HG02588 (cell line): Measurements from ENCODE around the gene PLAAT4.
"Not testable (repeated sequence)": the region's sequence is repeated elsewhere in the genome, so short reads cannot be mapped to it uniquely, and the experiment has no call there.

Experiments
- ATAC-seq: cut with Tn5 transposase; IDR thresholded peaks from one replicate; pipeline ENCODE4 v1.9.1; 2021; ENCODE audit warnings: mild to moderate bottlenecking, moderate library complexity; ENCODE audit not compliant: unreplicated experiment

The PLAAT4 gene

GRCh38 chr11:63537293-63538101 is 889 bp downstream of the PLAAT4 start:
- no peak for ATAC-seq

DNA sequence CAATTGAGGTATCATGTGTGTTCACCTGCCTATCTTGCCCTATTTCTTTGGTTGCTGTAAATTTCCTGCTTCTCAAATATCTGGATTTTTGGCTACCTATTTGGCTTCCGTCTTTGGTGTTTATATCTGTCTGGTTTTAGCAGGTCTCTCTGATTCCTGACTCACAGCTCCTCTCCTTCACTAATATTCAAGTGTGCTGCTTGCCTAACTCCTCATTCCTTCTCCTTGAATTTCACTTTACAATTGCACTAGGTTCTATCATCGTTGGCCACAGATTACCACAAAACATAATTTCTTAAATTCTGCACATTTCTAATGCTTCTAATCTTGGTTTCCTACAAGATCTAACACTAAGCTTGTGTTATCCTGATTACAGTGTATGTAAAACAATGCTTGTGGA is 5.9 kb downstream of the PLAAT4 start:
- ATAC-seq: not testable (repeated sequence)

DNA sequence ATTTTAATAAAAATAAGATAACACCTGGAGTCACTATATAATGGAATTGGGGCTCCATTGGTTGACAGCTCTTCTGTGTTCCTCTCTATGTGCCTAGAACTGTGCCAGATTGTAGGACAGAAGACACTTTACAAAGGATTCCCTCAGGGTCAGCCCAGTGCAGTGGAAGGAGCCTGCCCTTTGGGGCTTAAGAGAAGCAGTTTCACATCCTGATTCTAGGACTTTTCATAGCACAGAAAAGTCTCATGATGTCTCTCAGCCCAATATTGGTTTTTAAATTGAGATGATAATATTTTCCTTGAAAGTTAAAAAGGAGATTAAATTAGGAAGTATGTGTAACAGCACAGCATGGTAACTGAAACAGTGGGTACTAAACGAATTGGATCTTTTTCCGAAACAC is 7.1 kb downstream of the PLAAT4 start:
- no peak for ATAC-seq

DNA sequence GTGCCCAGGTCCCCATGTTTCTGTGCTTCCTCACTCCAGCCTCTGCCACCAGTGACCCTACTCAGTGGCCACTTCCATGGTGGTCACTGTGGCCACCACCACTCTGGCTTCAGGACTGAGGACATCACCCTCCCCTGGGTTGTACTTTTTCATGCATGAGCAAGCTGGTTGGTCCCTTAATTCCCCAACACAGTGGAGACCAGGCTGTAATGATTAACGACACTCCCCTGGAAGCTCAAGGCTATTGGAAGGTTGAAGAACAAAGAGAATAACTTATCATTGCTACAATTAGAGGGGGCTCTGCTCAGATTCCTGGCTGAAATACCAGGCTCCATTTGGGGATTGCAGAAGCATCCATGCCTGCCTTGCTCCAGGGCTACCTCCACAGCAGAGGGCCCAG is 10.5 kb downstream of the PLAAT4 start:
- no peak for ATAC-seq

DNA sequence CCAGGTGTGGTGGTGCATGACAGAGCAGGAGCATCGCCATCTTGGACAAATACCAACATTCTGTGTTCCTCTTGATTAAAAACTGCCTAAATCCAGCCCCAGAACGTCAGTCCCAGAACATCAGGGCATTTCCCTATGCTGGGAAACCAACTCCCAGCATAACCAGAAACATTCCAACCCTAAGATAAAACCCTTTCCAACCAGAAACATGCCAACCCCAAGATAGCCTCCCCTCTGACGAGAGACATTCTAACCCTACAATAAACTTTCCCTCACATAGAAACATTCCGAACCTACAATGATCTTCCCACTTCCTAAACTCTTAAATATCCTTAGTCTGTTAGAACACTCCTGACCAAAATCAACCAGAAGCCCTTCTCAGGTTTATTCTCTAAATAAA is 11.6 kb downstream of the PLAAT4 start:
- no peak for ATAC-seq

DNA sequence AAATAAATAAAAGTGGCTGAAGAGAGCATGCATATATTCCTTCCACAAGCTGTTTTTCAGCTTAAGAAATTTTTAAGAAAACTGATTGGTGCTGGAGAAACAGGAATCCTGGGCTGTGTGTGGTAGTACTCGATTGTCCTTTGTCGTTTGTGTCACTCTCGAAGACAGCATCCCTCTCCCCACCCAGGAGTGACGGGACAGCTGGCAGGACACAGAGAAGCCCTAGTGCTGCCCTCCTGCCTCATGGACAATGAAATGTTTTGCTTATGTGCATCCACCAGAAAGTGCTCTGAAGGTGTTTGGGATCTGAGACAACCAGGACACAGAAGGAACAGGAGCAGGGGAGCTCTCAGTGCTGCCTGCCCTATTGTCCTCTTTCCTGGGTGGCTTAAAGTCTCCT is 12.8 kb downstream of the PLAAT4 start:
- ATAC-seq: no peak

GRCh38 chr11:63550156-63550700 is 13.6 kb downstream of the PLAAT4 start:
- ATAC-seq: not testable (repeated sequence)

- no peak for ATAC-seq
These were observed 14.7 kb downstream of the PLAAT4 start for GRCh38 chr11:63551091-63551888.

- ATAC-seq: no peak
These were observed 15.3 kb downstream of the PLAAT4 start for GRCh38 chr11:63551889-63552266.

- ATAC-seq: no peak
These were observed 16.3 kb downstream of the PLAAT4 start for GRCh38 chr11:63552921-63553320.

DNA sequence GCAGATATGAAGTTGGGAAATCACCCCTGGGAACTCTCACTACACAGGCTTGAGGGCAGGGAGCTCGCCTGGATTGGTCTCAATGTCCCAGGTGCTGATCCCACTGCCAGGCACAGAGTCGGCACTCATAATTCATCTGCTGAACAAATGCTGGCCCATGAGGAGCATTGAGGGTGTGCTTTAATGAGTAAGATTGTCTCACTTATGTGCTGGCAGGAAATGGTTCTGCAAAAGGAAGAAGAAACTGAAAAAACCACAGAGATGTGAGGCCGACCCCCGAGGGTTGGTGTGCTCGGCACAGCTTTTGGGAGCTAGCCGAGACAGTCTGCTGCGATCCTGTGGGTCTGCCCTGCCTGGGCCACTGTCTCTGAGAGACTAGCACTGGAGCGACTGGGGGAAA is 17.2 kb downstream of the PLAAT4 start:
- peak; percentile 55 for ATAC-seq

- ATAC-seq: no peak
These were observed 18.2 kb downstream of the PLAAT4 start for GRCh38 chr11:63554877-63555223.

DNA sequence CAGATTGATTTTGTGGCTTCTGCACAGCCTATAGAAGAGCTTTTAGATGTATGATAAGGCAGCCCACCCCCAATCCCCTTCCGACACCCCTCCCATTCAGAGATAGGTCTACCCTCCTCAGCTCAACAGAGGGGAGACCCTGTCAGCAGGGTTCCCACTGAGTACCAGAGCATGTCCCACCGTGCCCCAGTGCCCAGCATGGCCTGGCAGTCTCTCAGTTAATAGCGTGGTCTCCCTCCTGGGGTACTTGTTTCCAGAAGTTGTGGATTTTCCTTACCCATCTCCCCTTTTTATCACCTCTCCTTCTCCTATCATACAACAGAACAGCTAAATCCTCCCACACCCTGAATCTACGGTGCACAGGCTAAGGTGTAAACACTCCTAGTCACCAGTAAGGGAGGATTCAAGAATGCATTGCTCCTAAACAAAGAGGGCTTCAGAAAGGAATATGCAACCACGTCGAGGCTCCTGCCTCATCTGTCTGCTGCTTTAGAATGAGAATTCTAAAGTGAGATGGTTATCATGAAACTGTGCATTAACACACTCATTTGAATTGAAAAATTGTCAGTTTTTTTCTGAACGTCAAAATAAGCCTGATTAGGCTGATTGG is 19.9 kb downstream of the PLAAT4 start:
- no peak for ATAC-seq

DNA sequence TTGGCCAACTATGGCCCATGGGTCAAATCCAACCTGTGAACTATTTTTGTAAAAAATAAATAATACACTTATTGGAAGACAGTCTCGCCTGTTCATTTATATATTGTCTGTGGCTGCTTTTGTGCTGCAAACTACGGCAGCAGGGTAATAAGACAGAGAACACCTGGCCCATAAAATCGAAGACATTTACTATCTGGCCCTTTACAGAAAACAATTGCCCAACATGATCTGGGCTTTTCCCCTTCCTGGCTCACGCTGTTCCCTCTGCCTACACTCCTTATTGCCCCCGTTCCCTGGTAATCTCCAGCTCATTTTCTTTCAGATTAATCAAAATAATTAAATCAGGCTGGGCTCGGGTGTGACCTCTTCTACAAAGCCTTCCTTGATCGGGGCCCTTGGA is 21.0 kb downstream of the PLAAT4 start:
- no peak for ATAC-seq

- no peak for ATAC-seq
These were observed 22.0 kb downstream of the PLAAT4 start for GRCh38 chr11:63558459-63559157.

DNA sequence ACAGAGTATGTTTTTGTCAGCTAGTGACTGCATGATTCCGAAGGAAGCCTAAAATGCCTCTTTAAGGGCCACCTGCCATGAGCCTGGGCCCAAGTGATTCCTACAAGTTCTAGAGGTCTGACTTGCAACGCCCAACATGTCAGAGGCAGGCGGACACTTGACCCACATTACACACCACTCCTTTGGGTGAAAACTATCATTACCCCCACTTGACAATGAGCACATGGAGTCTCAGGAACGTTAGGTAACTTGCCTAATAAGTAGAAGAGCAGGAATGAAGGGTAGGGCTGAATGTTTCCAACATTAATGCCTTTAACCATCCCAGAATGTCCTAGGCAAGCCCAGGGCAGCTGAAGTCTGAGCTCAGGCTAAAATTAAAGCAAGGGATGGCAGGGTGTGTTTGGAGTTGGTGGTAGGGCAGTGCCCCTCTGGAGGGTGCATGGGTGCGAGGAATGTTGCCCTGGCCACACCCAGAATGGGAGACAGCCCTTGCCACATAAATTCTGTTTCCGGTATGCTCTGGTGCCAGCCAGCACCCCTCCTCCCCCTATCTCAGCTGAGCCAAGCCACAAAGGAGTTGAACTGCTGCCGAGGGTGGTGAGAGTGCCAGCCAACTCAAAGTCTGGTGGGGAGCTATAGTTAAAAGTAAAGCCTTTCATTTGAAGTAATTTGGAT is 24.0 kb downstream of the PLAAT4 start:
- no peak for ATAC-seq

GRCh38 chr11:63563201-63564055 is 26.8 kb downstream of the PLAAT4 start, which contains the start of gene PLAAT2:
TSS of gene PLAAT2 (minus strand) at chr11:63563379. CDS start at chr11:63563324, 55 bp downstream.
- ATAC-seq: no peak

DNA sequence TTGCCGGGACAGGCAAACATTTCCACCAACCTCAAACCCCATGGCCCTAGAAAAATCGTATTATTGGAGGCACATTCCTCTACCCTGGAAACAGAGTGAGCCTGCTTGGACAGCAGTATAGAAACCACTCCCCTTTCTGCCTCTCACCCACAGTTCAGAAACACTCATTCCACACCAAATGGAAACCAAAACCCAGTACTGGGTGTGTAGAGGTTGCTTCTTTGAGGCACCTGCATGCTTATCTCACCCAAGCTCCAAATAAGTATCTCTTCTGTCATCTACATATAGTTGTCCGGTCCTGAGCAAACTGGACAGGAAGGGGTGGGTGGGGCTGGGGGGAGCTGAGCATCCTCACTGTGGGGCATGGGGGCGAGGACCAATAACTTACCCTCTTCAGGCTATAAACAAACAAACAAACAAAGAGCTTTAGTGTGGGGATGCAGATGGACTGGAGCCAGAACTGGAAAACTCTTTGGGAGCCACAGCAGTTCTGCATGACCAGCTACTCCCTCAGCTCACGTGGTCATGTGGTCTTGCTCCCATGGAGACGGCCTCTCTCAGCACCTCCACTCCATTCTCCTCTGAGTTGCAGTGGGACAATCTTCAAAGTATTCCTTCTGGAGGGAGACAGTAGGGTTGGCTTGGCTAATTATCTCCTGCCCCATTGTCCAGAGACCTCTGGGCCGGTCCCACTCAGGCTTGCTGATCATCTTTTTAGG is 27.6 kb downstream of the PLAAT4 start:
- peak; percentile 71 for ATAC-seq
